HG03558 (cell line): ENCODE data around the gene TTLL6.

Source experiments
- ATAC-seq: cut with Tn5 transposase; IDR thresholded peaks from one replicate; pipeline ENCODE4 v1.9.1; 2021; ENCODE audit warnings: moderate number of reproducible peaks; ENCODE audit not compliant: unreplicated experiment; ENCODE audit errors: extremely low read depth

The TTLL6 gene

DNA sequence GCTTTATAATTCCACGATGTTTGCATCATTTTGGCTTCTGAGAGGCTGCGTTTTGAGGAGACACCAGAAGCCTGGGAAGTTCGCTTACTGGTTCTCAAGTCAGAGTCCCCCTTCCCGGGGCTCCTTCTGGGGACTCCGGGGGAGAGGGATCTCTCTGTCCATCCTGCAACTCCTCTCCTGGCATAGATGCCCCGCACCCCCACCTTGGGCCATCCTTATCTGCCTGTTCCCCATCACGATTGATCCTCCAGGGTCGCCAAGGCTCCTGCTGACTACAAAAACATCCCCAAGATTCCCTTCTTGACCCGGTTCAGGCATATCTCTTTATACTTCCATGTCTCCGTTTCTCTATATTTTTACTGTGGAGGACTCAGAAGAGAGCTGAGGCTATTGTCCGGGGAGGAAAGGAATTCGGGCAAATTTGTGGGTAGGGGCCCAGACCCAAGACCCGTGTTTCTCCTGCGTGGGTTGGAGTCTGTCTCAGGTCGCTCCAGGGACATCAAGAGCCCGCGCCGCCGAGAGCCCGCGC lies 70.0 kb downstream of the TTLL6 start:
- ATAC-seq, result no peak

GRCh38 chr17:48745381-48746275 lies 71.4 kb downstream of the TTLL6 start:
- no peak for ATAC-seq

DNA sequence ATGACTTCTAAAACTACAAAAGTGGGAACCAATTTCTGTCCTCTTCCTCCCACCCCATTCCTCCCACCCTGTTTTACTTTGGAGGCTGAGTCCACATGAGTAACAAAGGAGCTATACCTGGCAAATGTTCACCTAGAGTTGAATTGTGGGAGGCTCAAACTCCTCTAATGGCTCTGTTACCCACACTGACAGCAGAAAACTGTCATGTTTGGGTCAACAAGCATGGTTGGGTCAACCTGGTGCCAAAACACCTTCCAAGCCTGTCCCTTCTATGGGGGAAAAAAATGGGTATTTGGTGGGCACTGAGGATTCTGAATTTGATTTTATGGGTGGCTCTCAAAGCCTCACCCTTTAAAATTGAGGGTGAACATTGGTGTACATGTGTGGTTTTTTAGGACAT lies 76.5 kb downstream of the TTLL6 start:
- ATAC-seq, result no peak

DNA sequence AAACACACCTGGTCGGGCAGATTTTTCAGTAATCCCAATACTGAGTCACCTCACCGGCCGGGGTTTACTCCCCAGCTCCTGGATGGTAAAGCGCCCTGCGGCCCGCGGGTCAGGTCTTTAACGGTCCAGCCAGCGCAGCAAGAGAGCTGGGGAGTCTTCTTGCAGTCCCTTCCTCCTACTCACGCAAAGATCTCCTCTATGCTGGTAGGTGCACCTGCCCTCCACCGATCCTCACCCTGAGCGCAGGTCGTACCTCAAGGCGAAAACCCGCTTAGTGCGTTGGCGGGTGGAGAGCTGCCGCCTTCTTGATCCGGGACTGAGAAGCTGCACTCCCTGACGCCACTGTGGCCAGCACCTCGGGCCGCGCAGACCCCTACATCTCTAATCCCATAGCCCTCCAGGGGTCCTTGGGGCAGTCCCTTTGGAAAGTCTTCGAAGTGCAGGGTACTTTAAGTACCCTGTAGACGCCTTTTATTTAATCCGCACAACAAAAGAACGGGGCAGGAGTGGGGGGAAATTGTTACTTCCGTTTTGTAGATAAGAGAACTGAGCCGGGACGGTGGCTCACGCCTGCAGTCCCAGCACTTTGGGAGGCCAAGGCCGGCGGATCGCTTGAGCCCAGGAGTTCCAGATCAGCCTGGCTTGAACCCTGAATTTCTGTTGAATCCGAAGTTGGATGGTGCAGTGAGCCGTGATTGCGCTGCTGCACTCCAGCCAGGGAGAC lies 78.1 kb downstream of the TTLL6 start:
- ATAC-seq, result no peak

- ATAC-seq, result no peak
These were observed 78.6 kb downstream of the TTLL6 start for GRCh38 chr17:48738424-48738802.

GRCh38 chr17:48737330-48738043 lies 79.5 kb downstream of the TTLL6 start:
- no peak for ATAC-seq

DNA sequence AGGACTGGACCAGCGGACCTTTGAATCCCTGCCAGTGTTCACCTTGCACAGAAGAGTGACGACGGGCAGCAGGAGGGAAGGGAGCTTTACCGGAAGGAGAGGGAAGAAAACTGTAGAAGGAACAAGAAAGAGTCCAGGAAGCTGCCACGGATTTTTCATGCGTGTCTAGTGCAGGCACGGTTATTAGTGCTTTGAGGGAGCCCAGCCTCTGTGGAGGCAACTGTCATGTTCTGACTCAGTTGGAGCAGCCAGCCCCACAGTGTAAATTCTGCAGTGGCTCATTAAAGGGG lies 82.0 kb downstream of the TTLL6 start:
- ATAC-seq, result no peak

GRCh38 chr17:48734333-48735061 lies 82.5 kb downstream of the TTLL6 start:
- no peak for ATAC-seq

DNA sequence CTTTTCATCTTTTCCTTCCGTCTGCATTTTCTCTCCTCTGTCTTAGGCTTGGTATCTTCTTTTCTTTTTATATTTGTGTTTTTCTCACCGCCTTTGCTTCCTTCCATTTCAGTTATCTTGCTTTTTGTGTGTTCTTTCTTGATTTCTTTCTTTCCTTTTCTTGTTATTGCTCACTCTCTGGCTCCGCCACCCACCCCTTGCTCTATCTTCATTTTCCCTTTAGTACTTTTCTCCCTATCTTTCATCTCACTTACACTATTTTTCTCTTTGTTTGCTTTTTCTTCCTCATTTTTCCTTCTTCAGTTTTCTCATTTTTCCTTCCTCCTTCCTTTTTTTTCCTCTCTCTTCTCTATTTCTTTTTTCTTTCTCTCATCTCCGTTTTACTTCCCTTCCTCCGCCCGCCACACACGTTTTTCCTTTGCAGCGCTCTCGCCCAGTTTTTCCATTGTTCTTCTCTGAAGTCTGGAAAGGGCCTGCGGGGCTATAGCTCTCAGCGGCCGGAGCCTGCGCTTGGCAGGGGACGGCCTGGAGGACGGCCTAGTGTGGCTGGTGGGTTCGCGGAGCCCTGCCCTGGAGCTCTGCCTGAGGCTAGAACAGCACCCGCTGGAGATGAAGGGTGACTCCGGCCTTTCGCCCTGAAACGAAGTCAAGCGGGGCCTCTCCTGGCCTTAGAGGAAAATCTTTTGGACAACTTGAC lies 83.2 kb downstream of the TTLL6 start:
- ATAC-seq, result no peak

- ATAC-seq, result no peak
These were observed 84.1 kb downstream of the TTLL6 start for GRCh38 chr17:48732688-48733629.

- ATAC-seq, result no peak
These were observed 85.7 kb downstream of the TTLL6 start for GRCh38 chr17:48731355-48731754.

DNA sequence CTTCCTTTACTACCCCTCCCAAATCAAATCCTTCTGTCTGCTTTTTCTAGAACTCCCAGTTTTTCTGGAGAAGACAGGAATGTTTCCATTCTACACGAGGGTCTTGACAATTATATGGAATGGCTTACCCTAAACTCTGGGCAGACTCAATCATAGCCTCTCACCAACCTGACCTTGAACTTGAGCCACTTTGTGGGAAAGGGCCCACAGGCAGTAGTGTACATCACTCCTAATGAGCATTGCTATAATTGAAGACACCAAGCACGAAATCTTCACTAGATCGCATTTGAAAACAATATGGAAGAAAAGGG lies 86.8 kb downstream of the TTLL6 start:
- no peak for ATAC-seq

GRCh38 chr17:48729335-48730239 lies 87.4 kb downstream of the TTLL6 start:
- ATAC-seq, result no peak

DNA sequence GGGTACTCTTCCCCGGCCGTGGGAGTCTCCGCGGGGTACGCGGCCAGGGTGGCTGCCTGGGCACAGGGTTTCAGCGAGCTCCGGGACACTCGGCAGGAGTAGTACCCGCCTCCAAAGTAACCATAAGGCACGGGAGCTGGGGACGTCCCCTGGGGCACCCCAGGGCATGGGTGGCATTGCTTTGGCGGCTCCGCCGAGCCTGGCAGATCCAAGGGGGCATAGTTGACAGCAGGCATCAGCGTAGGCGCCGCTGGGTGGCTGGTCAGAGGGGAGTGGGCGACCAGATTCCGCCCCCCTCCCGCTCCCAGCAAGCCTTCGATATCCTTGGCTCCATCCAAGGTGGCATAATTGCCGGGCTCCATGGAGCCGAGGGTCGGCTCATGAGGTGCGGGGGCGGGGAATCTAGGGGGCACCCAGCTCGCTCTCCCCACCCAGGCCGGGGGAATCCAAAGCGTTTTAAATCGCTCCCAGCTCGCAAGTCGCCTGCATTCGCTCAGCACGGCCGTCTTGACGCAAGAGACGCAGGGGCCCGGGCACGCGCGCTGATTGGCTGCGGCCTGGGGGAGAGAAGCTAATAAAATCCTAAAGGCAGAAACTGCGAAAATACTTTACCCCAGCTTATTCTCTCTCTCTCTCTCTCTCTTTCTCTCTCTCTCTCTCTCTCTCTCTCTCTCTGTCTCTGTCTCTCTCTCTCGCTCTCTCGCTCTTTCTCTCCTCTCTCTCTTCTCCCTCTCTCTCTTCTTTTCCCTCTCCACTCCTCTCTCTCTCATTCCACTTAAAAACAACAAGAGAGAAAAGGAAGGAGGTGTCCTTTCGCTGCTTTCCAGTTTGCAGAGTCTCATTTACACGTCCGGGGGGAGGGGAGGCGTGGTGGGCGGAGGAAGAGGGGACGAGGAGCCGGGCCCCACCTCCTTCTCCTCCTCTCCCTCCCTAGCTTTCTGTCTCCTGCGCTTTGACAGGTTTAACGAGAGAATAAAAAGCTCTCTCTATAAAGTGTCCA lies 88.5 kb downstream of the TTLL6 start, which contains the start of gene HOXB13:
Gene HOXB13, minus strand, starts transcription at position 519 of the 1,000 bp plus-strand sequence. Its CDS starts 157 bp downstream, at position 362.
- ATAC-seq, result no peak

DNA sequence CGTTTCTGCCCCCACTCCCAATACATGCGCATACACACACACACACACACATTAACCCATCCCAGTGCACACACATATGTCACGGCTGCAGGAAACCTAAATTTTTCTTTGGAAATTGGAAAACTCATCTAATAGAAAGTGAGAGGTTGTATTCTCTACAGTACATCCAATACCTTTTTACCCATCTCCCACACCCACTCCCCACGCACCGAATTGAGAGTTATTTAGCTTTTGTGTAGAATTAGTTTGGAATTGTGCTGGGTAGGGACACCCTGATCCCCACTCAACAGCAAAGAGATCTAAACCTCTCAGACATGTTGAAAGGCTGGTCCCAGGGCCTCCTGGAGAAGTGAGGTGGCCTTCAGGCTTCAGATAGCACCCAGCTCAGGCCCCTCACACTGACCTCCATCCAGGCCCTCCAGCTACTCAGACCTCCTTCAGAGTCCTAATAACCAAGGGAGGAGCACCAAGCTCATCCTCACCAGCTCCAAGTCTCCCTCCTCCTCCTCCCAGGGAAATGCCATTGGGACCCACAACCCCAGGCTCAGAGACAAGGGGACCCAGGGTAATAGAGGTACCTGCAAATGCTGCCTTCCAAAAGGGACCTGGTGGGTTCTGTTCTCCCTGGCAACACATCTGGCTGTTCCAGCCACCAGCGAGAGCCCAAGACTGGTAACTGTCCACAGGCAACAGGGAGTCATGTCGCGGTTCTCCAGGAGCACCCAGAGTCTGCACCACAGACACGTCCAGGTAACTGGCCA lies 89.4 kb downstream of the TTLL6 start:
- no peak for ATAC-seq

DNA sequence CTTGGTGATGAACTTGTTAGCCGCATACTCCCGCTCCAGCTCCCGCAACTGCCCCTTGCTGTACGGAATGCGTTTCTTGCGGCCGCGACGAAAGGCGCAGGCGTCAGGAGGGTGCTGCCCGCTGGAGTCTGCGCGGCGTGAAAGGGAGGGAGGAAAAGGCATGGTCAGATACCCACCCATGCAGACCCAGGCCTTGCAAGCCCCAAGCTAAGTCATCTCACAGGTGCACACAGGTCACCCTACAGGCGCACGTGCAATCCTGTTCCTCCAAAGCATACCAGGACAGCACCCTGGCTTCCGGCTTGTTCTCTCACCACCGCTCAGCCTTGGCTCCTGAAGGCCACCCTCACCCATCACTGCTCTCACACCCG lies 90.1 kb downstream of the TTLL6 start:
- no peak for ATAC-seq
